GM12891 (cell line): Measurements from ENCODE around the gene UBAC1.

Experiments
- PAX5 ChIP-seq: IDR thresholded peaks from 2 replicates; pipeline ENCODE4 v1.6.1; 2011; ENCODE audit warnings: low read length, moderate library complexity, mild to moderate bottlenecking; ENCODE audit not compliant: insufficient read depth, severe bottlenecking
- POLR2A ChIP-seq: IDR thresholded peaks from 2 replicates; pipeline ENCODE4 v1.6.1; 2011; ENCODE audit warnings: low read depth, low read length, control low read depth
- POLR2AphosphoS5 ChIP-seq: IDR thresholded peaks from 2 replicates; pipeline ENCODE4 v1.6.1; 2011; ENCODE audit warnings: low read depth, low read length, control low read depth
- POU2F2 ChIP-seq: IDR thresholded peaks from 2 replicates; pipeline ENCODE4 v1.6.1; 2011; ENCODE audit warnings: low read depth, mild to moderate bottlenecking, control low read depth, low read length, moderate library complexity
- SPI1 ChIP-seq: IDR thresholded peaks from 2 replicates; pipeline ENCODE4 v1.6.1; 2011; ENCODE audit warnings: low read depth, low read length, control low read depth
- TAF1 ChIP-seq: IDR thresholded peaks from 2 replicates; pipeline ENCODE4 v1.6.1; 2011; ENCODE audit warnings: low read depth, low read length, control low read depth

DNA sequence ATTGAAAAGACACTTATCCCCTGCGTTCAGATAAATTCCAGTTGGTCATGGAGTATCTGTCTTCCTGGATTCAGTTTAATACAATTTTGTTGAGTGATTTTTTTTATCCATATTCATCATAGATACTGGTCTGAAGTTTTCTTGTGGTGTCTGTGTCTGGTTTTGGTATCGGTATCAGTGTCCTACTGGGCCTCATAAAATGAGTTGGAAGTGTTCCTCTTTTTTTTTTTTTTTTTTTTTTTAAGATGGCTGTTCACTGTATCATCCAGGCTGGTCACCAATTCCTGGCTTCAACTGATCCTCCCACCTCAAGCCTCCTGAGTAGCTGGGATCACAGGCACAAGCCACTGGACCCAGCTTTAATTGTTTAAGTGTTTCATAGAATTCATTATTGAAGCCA, 51.0 kb downstream of the UBAC1 start:
- TF ChIP-seq SPI1 (peak; percentile 40; the same call in 1 of the 2 replicates), TAF1 (no peak), POLR2AphosphoS5 (no peak), POLR2A (no peak), POU2F2 (no peak), PAX5 (no peak)
